RWPE1 (cell line): ENCODE results near the gene ZNF222.
A peak's percentile ranks its signal among the peaks of the same experiment; 100 is the strongest.

ENCODE experiments used
- CTCF ChIA-PET: fragments of 350-600 bp; sonication (Branson Sonifier 250); formaldehyde crosslinking; extraction: SDS; loops from one replicate; lab custom pipeline; 2021; lab: Yijun Ruan, JAX
- POLR2A ChIA-PET: fragments of 400-600 bp; formaldehyde crosslinking; extraction: SDS; loops from one replicate; lab custom pipeline; 2020; ENCODE audit warnings: antibody characterized with exemption; ENCODE audit not compliant: low non-redundant PET; lab: Yijun Ruan, JAX
- DNase-seq: peaks from one replicate; pipeline ENCODE4 v3.0.0; 2012; ENCODE audit warnings: low spot score
- H3K27ac ChIP-seq: fragments of 450-650 bp; 2 replicates; pipeline ENCODE4 v1.5.1; 2017
- CTCF ChIP-seq: fragments of 450-650 bp; conservative IDR thresholded peaks from 2 replicates; pipeline ENCODE4 v1.5.1; 2017; ENCODE audit warnings: low read depth, mild to moderate bottlenecking

Gene ZNF222

GRCh38 chr19:44025217-44025936, at the start of gene ZNF222:
ZNF222 (plus strand) TSS chr19:44025379; CDS start chr19:44025437, 58 bp downstream.
- CTCF ChIA-PET = no interaction called here
- TF ChIP-seq CTCF = no peak
- peak within 1 kb of the TSS; percentile 57 for H3K27ac ChIP-seq
- POLR2A ChIA-PET = no interaction called here
- DNase-seq = peak; percentile 71

- no peak for DNase-seq
- POLR2A ChIA-PET = no interaction called here
- TF ChIP-seq CTCF = no peak
- no peak overlapping the region for H3K27ac ChIP-seq
- CTCF ChIA-PET = interaction anchor here (0.7 kb wide), 1 partner anchor 121 kb away, joined by 3 read pairs; no protein-coding TSS in a partner anchor
Measured at GRCh38 chr19:43976732-43977131, 48.4 kb upstream of the ZNF222 start.

GRCh38 chr19:43983544-43983911, 41.7 kb upstream of the ZNF222 start:
- peak overlapping the region; percentile 66 for H3K27ac ChIP-seq
- ChIA-PET CTCF (interaction anchor here (0.6 kb wide), 1 partner anchor 19 kb away, joined by 3 read pairs; the partner anchor contains the start of gene ZNF230), POLR2A (no interaction called here)
- DNase-seq = no peak
- no peak for TF ChIP-seq CTCF

GRCh38 chr19:43983912-43984686, 41.1 kb upstream of the ZNF222 start, which contains the start of gene ZNF155:
ZNF155 (plus strand) TSS chr19:43984188; CDS start chr19:43988544, 4,356 bp downstream.
- peak; percentile 92 for DNase-seq
- POLR2A ChIA-PET = interaction anchor here (0.9 kb wide), 1 partner anchor 180 kb away, joined by 3 read pairs; no protein-coding TSS in a partner anchor
- peak within 1 kb of the TSS; percentile 66 for H3K27ac ChIP-seq
- CTCF ChIA-PET = interaction anchor here (0.5 to 1.0 kb wide), 4 partner anchors 19 to 239 kb away, joined by 3 to 5 read pairs (median 4); partner anchors contain the start of gene ZNF230
- no peak for TF ChIP-seq CTCF

- ChIA-PET POLR2A (interaction anchor here (0.9 kb wide), 1 partner anchor 180 kb away, joined by 3 read pairs; no protein-coding TSS in a partner anchor), CTCF (interaction anchor here (0.5 to 1.0 kb wide), 4 partner anchors 30 to 240 kb away, joined by 3 to 5 read pairs (median 4); no protein-coding TSS in a partner anchor)
- no peak for DNase-seq
- H3K27ac ChIP-seq = peak overlapping the region; percentile 66
- no peak for TF ChIP-seq CTCF
Measured at GRCh38 chr19:43984687-43985000, 40.5 kb upstream of the ZNF222 start.

GRCh38 chr19:43997631-43998290, 27.4 kb upstream of the ZNF222 start:
- CTCF ChIA-PET = no interaction called here
- peak; percentile 37 for DNase-seq
- no peak for TF ChIP-seq CTCF
- POLR2A ChIA-PET = no interaction called here
- peak overlapping the region; percentile 35; the same call in 1 of the 2 replicates for H3K27ac ChIP-seq
